ENCODE measurements around the gene CEACAM20. TPM values are rescaled to one million over a fixed set of nuclear protein-coding genes. Genes with fewer than 3 reads are reported as not detected.

CEACAM20 gene
- total RNA-seq, 1 experiment from 2014 or later, result not detected

DNA sequence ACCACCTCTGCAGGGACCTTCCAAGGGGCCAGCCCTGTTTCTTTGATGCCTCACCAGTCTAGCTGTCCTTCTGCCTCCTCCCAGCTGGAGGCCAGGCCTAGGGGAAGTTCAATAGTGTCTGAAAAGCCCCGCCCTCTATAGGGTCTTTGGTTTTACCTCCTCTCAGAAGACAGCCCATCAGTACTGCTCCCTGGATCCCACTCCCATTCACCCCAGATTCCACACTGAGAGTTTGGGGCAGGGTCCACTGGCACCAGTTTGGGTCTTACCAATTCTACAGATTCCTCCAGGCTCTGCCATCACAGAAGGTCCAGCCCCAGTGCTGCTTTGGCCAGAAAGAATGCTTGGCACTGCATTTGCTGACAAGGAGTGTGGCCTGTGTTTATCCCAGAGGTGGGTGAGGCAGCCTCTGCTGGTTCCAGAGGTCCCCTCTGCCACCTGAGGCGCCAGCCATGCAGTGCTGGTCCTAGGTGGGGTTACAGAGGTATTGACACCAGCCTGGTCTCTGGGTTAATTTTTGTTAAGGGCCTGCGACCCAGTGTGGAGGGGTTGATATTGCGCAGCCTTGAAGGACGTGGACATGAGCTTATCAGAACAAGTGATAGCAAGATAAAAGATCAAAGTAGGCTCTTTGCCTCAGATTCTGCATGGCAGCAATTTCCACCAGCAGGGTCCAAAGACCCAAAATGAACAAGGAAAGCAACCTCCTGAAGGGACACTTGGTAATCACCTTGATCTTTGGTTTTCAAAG is 42.5 kb upstream of the CEACAM20 start:
- CTCF ChIA-PET, result interaction anchor here (1.6 to 2.4 kb wide), 4 partner anchors 11 to 119 kb away, joined by 8 to 23 read pairs (median 15); no protein-coding TSS in a partner anchor
- TF ChIP-seq ELF1 (IDR thresholded peaks at IDR 0.05; ENCODE audit: borderline replicate concordance, low read depth) (no peak), JUND (IDR thresholded peaks at IDR 0.05) (no peak), FOSL1 (IDR thresholded peaks at IDR 0.05; ENCODE audit: low read depth) (no peak), EGR1 (IDR thresholded peaks at IDR 0.05; ENCODE audit: low read depth) (no peak), SP1 (IDR thresholded peaks at IDR 0.05; ENCODE audit: low read depth) (no peak), POLR2A (IDR thresholded peaks at IDR 0.05; ENCODE audit: borderline replicate concordance, extremely low read depth, insufficient read depth, insufficient read length) (no peak), SRF (IDR thresholded peaks at IDR 0.05; ENCODE audit: low read depth) (no peak)
- TF ChIP-seq, protein P1, sequence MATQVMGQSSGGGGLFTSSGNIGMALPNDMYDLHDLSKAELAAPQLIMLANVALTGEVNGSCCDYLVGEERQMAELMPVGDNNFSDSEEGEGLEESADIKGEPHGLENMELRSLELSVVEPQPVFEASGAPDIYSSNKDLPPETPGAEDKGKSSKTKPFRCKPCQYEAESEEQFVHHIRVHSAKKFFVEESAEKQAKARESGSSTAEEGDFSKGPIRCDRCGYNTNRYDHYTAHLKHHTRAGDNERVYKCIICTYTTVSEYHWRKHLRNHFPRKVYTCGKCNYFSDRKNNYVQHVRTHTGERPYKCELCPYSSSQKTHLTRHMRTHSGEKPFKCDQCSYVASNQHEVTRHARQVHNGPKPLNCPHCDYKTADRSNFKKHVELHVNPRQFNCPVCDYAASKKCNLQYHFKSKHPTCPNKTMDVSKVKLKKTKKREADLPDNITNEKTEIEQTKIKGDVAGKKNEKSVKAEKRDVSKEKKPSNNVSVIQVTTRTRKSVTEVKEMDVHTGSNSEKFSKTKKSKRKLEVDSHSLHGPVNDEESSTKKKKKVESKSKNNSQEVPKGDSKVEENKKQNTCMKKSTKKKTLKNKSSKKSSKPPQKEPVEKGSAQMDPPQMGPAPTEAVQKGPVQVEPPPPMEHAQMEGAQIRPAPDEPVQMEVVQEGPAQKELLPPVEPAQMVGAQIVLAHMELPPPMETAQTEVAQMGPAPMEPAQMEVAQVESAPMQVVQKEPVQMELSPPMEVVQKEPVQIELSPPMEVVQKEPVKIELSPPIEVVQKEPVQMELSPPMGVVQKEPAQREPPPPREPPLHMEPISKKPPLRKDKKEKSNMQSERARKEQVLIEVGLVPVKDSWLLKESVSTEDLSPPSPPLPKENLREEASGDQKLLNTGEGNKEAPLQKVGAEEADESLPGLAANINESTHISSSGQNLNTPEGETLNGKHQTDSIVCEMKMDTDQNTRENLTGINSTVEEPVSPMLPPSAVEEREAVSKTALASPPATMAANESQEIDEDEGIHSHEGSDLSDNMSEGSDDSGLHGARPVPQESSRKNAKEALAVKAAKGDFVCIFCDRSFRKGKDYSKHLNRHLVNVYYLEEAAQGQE (IDR thresholded peaks at IDR 0.05; ENCODE audit: low read depth), result no peak
- Histone ChIP-seq H3K9me2 (ENCODE audit: insufficient read depth) (no peaks in the 10 kb centered on the region), H3K4me2 (ENCODE audit: low read length) (no peak overlapping the region), H3K4me3 (replicated peaks in 1 of 2; ENCODE audit: low read depth in 1 of 2, low read length in 2 of 2) (no peak overlapping the region), H3K4me1 (ENCODE audit: control insufficient read depth in 1 of 2, insufficient read depth in 2 of 2, low read length in 2 of 2) (peaks cover 0 to under 1% of the 10 kb centered on the region in 2 experiments; a peak in 1 of 4 replicates), H3K36me3 (ENCODE audit: control insufficient read depth in 1 of 2, insufficient read depth in 2 of 2, low read length in 2 of 2) (no peaks in the 10 kb centered on the region), H4K20me1 (ENCODE audit: insufficient read depth) (no peaks in the 10 kb centered on the region), H3K27ac (ENCODE audit: low read depth, low read length) (no peak overlapping the region), H3K9ac (ENCODE audit: low read length) (no peak overlapping the region), H3K9me3 (ENCODE audit: control insufficient read depth in 1 of 2, insufficient read depth in 1 of 2, low read depth in 1 of 2, low read length in 2 of 2) (no peaks in the 10 kb centered on the region), H3K79me2 (ENCODE audit: insufficient read depth, low read length) (no peaks in the 10 kb centered on the region), H3K27me3 (ENCODE audit: insufficient read depth, low read length) (no peaks in the 10 kb centered on the region), H2AFZ (ENCODE audit: low read depth, low read length, poor library complexity, severe bottlenecking) (no peak overlapping the region)
- POLR2A ChIA-PET, result no interaction called here
- intact Hi-C loops (cut with micrococcal nuclease), result loop anchor here (1.0 to 5.0 kb wide), 2 partner anchors 236 to 270 kb away; no protein-coding TSS in a partner anchor
- no peak for DNase-seq (ENCODE audit: low read depth, low spot score)
- RAD21 ChIA-PET (ENCODE audit: low non-redundant PET in 1 of 2, low total read pairs in 2 of 2, uncharacterized antibody in 2 of 2, unreplicated experiment in 2 of 2), result interaction anchor here (1.5 to 1.6 kb wide), 4 partner anchors 85 to 199 kb away, joined by 6 to 9 read pairs (median 6); no protein-coding TSS in a partner anchor
- no TSS peak for BruUV-seq (replicated peaks)
- no peak for ATAC-seq
